GM10248 (cell line): ENCODE measurements around the gene VSTM5.

Source experiments
- CTCF ChIA-PET: fragments of 300-600 bp; sonication (Branson Sonifier 250); formaldehyde crosslinking; extraction: SDS; loops from one replicate; lab custom pipeline; 2021; ENCODE audit warnings: antibody characterized with exemption; lab: Yijun Ruan, JAX
- POLR2A ChIA-PET: fragments of 350-650 bp; sonication (Branson Sonifier 250); formaldehyde crosslinking; extraction: SDS; loops from one replicate; lab custom pipeline; 2020; ENCODE audit warnings: antibody characterized with exemption; lab: Yijun Ruan, JAX
- DNase-seq: peaks from one replicate; pipeline ENCODE4 v3.0.0; 2012; ENCODE audit errors: extremely low spot score
- TF ChIP-seq, protein P1 (sequence below): IDR thresholded peaks from 2 replicates; pipeline ENCODE4 v1.5.1; 2012; ENCODE audit warnings: mild to moderate bottlenecking, low read depth; ENCODE audit errors: extremely low read depth, missing control alignments, control extremely low read depth

The VSTM5 gene

DNA sequence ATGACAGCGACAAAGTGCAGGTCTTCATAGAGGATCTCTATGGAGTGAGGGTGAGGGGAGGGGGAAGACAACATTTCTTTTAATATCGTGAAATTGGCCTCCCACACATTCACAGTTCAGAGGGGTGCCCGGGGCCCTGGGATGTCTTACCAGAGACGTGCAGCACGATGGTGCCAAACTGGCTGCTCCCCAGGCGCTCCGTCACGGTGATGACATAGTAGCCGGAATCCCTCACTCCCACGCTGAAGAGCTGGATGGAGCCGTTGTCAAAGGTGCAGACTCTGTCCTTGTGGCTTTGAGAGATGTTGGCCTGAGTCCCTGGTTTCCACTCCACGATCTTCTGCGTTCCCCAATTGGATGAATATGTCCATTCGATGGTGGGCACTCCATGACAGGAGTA, 29.6 kb downstream of the VSTM5 start:
- CTCF ChIA-PET = no interaction called here
- TF ChIP-seq, protein P1, sequence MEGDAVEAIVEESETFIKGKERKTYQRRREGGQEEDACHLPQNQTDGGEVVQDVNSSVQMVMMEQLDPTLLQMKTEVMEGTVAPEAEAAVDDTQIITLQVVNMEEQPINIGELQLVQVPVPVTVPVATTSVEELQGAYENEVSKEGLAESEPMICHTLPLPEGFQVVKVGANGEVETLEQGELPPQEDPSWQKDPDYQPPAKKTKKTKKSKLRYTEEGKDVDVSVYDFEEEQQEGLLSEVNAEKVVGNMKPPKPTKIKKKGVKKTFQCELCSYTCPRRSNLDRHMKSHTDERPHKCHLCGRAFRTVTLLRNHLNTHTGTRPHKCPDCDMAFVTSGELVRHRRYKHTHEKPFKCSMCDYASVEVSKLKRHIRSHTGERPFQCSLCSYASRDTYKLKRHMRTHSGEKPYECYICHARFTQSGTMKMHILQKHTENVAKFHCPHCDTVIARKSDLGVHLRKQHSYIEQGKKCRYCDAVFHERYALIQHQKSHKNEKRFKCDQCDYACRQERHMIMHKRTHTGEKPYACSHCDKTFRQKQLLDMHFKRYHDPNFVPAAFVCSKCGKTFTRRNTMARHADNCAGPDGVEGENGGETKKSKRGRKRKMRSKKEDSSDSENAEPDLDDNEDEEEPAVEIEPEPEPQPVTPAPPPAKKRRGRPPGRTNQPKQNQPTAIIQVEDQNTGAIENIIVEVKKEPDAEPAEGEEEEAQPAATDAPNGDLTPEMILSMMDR = no peak
- DNase-seq = no peak
- POLR2A ChIA-PET = no interaction called here

DNA sequence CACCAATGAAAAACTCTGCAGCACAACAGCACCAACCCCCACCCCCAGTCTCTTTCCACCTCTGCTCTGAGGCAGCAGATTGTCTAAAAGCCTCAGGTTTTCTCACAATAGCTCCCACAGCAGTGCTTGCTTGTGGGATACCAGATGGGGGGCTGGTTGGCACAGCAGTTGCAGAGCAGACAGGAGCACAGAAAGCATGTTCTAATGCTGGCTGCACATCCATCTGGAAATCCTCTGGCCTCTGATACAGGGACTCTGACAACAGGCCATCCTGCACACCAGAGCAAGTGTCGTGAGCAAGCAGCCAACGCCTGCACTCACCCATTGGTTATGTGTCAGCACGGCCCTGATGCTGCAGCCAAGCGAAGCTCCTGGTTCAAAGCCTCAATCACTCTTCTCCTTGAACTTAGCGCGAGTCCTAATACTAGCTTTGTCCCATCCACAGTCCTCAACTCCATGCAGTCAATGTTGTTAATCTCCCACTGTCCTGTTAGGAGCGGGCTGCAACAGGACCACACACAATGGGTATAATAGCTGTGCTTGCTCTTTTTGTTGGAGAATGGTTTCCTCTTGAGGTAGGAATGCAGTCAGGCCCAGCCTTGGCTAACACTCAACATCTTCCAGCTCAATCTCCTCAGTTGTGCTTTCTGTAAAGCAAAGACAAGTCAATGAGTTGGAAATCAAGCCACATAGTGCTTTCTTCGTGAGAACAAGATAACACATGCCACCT, 30.3 kb downstream of the VSTM5 start:
- DNase-seq = no peak
- CTCF ChIA-PET = interaction anchor here (1.1 kb wide), 1 partner anchor 11 kb away, joined by 5 read pairs; no protein-coding TSS in a partner anchor
- POLR2A ChIA-PET = interaction anchor here (0.8 kb wide), 1 partner anchor 25 kb away, joined by 5 read pairs; no protein-coding TSS in a partner anchor
- TF ChIP-seq, protein P1 = no peak

DNA sequence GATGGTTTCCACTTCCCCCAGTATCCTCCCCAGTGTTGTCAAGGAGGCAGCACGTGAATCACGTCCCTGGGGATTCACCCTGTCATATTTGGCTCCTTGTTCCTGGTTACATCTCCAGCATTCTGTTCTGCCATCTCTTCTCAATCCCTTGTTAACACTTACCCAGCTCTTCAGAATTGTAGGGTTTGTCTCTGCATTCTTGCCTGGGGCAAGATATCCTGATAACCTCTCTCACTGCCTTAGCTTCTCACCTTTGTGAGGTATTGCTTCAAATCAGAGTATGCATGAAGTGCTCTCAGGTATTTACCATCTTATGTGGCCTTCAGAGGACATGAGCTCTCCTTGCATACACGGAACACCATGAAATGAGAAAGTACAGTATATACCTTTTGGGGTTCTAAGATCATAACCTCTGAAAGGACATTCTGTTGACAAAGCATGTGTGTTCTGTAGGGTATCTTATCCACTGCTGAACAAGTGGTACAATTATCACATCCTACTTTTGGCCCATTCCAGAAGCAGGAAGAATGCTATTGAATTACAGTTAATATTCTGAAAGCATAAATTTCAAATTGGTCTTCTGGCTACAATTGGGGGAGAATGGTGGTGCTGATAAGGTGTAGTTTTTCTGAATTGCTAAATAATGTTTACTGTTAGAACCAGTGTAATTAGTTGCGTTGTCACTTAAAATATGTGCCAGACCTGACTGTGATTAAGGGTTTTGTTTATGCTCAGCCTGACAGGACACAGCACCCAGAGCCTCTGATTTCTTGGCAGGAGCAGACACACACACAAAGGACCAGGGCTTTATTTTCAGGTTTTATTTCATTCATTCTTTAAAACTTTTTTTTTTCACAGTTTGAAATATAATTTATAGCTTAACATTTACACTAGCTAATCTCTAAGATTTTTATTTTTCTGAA, 32.7 kb downstream of the VSTM5 start:
- TF ChIP-seq, protein P1 = no peak
- DNase-seq = no peak
- POLR2A ChIA-PET = no interaction called here
- CTCF ChIA-PET = interaction anchor here (1.2 to 1.7 kb wide), 2 partner anchors 10 to 16 kb away, joined by 3 to 4 read pairs; no protein-coding TSS in a partner anchor

DNA sequence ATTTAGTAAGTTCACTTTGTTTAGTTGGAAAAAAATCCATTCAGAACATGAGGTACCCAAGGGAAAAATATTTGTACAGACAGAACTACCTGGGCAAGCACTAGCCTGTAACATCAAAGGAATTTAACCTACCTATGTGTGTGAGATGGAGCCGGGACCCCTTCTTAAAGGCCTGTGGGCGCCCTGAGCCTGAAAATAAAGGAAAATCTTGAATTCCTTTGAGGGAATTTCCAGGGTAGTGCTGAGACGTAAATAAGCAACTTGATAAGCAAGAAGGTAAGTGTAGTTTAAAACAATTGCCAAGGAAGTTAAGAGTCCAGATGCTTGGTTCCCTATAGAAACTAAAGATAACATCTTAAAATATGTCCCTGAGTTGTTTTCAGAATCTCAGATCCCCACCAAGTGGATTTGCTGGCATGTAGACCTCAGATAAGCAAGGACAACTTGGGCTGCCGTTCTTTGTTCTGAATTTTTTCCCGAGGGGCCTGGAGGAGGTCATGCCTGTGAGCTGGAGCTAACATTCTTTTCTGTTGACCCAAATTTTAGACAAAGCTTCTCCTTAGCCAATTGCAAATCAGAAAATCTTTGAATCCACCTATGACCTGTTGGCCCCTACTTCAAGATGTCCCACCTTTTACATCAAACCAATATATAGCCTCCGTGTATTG, 35.3 kb downstream of the VSTM5 start:
- no peak for DNase-seq
- ChIA-PET CTCF (no interaction called here), POLR2A (no interaction called here)
- TF ChIP-seq, protein P1 = no peak

DNA sequence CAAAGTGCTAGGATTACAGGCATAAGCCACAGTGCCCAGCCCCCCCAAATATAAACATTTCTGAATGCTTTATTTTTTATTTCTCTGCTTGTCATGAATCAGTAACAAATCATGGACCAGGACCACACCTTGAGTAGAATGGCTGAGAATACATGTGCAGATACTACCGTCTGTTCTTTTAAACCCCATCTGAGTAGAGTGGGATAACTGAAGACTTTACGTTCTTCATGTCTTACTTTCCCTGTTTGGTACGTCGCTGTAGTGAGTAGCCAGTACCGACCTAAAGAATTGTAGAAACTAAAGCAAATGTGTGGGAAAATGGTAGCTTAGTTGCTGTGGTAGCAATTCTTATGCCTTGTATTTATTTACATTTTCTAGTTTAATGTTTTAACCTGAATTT, 36.4 kb downstream of the VSTM5 start:
- ChIA-PET CTCF (no interaction called here), POLR2A (no interaction called here)
- no peak for DNase-seq
- TF ChIP-seq, protein P1 = no peak

DNA sequence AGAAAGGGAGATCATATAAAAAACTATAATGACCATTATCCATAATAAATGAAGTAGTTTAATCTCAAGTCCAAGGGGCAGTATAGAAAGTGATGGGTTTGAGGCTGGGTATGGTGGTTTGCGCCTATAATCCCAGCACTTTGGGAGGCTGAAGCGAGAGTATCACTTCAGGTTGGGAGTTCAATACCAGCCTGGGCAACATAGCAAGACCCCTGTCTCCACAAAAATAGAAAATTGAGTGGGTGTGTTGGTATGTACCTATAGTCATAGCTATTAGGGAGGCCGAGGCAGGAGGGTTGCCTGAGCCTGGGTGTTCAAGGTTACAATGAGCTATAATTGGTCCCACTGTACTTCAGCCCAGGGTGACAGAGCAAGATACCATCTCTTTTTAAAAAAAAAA, 42.4 kb downstream of the VSTM5 start:
- TF ChIP-seq, protein P1 = no peak
- DNase-seq = no peak
- CTCF ChIA-PET = no interaction called here
- POLR2A ChIA-PET = no interaction called here
